Erythroblast (primary cell): ENCODE results near the gene POU2AF3.

Source experiments
- GATA1 ChIP-seq: IDR thresholded peaks from 2 replicates; pipeline ENCODE4 v1.6.1; 2011; ENCODE audit warnings: low read depth, mild to moderate bottlenecking, control low read depth, low read length, moderate library complexity
- POLR2A ChIP-seq: IDR thresholded peaks from 2 replicates; pipeline ENCODE4 v1.6.1; 2011; ENCODE audit warnings: mild to moderate bottlenecking, low read length

DNA sequence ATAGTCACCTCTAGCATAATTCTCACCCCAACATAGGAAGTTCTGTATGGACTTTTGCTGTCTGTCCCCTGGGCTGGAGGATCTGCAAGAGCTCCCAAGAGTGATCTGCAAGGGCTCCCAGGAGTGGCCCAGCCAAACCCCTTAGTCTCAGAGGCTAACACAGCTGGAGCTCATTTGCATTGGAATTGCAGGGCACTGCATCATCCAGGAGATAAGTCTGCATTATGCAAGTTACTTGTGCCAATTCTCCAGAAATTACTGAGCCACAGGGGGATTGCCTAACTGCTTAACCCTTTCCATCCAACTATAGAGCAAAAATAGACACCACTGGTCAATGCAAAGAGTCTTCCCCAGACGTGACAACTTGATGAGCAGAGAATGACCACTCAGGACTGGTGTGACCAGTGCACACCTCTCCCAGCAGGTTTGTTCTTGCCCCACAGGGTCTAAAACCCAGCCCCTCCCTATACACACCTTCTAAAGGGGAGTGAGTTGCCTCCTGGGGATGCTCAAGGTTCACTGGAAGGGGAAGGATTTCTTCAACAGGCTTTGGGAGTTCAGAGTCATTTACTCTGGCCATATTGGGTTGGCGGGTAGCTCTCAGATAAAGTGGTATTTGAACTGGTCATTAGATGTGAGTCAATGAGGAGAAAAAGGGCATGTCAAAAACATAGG lies 38.4 kb downstream of the POU2AF3 start:
- TF ChIP-seq POLR2A (no peak), GATA1 (no peak)
